Liver (tissue), 9 donors: ENCODE results near the gene HTR3A. TPM values are rescaled to one million over a fixed set of nuclear protein-coding genes. Genes with fewer than 3 reads are reported as not detected.

Source experiments
- DNase-seq: peaks from one replicate; pipeline ENCODE4 v3.0.0-alpha.2; 2017; ENCODE audit warnings: low spot score
- H3K27ac ChIP-seq, 2 donors: one replicate each; pipeline ENCODE4 v1.7.0; 2013; ENCODE audit warnings: inconsistent platforms in 2 of 2, low read length in 2 of 2, control low read depth in 1 of 2, low read depth in 1 of 2, mild to moderate bottlenecking in 1 of 2
- H3K27me3 ChIP-seq, 4 donors: one replicate each; pipeline versions ENCODE4 v1.6.1 to v1.7.0; 2013; ENCODE audit warnings: low read length in 3 of 4, inconsistent platforms in 1 of 4, mild to moderate bottlenecking in 1 of 4, moderate library complexity in 1 of 4; ENCODE audit not compliant: control insufficient read depth in 4 of 4, insufficient read depth in 4 of 4
- H3K36me3 ChIP-seq, 4 donors: one replicate each; pipeline versions ENCODE4 v1.6.1 to v1.7.0; 2013; ENCODE audit warnings: low read length in 3 of 4, mild to moderate bottlenecking in 3 of 4, low read depth in 1 of 4, moderate library complexity in 1 of 4; ENCODE audit not compliant: control insufficient read depth in 4 of 4, insufficient read depth in 3 of 4
- H3K4me1 ChIP-seq, 4 donors: one replicate each; pipeline versions ENCODE4 v1.6.1 to v1.7.0; 2013; ENCODE audit warnings: low read length in 3 of 4, mild to moderate bottlenecking in 3 of 4, moderate library complexity in 1 of 4; ENCODE audit not compliant: control insufficient read depth in 4 of 4, insufficient read depth in 4 of 4
- H3K4me3 ChIP-seq, 3 donors: one replicate each; pipeline versions ENCODE4 v1.6.1 to v1.7.0; 2013; ENCODE audit warnings: low read length in 3 of 3, control low read depth in 1 of 3, low read depth in 1 of 3, mild to moderate bottlenecking in 1 of 3
- H3K9ac ChIP-seq, 2 donors: one replicate each; pipeline ENCODE4 v1.7.0; 2013; ENCODE audit warnings: low read length in 2 of 2, mild to moderate bottlenecking in 2 of 2, moderate library complexity in 2 of 2, control low read depth in 1 of 2, low read depth in 1 of 2
- H3K9me3 ChIP-seq, 4 donors: one replicate each; pipeline versions ENCODE4 v1.6.1 to v1.7.0; 2013; ENCODE audit warnings: low read length in 3 of 4; ENCODE audit not compliant: control insufficient read depth in 4 of 4
- ATF3 ChIP-seq: IDR thresholded peaks from 2 replicates; pipeline ENCODE4 v1.6.1; 2016; ENCODE audit warnings: antibody characterized with exemption
- CTCF ChIP-seq: fragments of 150-350 bp; IDR thresholded peaks from 2 replicates; pipeline ENCODE4 v1.5.1; 2017; ENCODE audit warnings: improper control_type of control experiment, low read depth, low read length; ENCODE audit not compliant: missing input control
- EGR1 ChIP-seq, 2 donors: IDR thresholded peaks; 2 replicates each; pipeline ENCODE4 v1.6.1; 2016 to 2018; ENCODE audit warnings: antibody characterized with exemption in 2 of 2, low read depth in 2 of 2
- FOXA1 ChIP-seq: IDR thresholded peaks from 2 replicates; pipeline ENCODE4 v1.6.1; 2016; ENCODE audit warnings: antibody characterized with exemption
- FOXA2 ChIP-seq: IDR thresholded peaks from 2 replicates; pipeline ENCODE4 v1.6.1; 2016; ENCODE audit warnings: antibody characterized with exemption
- GABPA ChIP-seq, 2 donors: IDR thresholded peaks in 1 of 2; conservative IDR thresholded peaks in 1 of 2; 2 replicates each; pipeline ENCODE4 v1.6.1; 2016; ENCODE audit warnings: antibody characterized with exemption in 2 of 2, mild to moderate bottlenecking in 1 of 2, moderate library complexity in 1 of 2
- HNF4A ChIP-seq, 2 donors: conservative IDR thresholded peaks; 2 replicates each; pipeline ENCODE4 v1.6.1; 2016; ENCODE audit warnings: antibody characterized with exemption in 2 of 2, mild to moderate bottlenecking in 2 of 2
- HNF4G ChIP-seq: IDR thresholded peaks from 2 replicates; pipeline ENCODE4 v1.6.1; 2016; ENCODE audit warnings: antibody characterized with exemption
- JUND ChIP-seq, 2 donors: IDR thresholded peaks; 2 replicates each; pipeline ENCODE4 v1.6.1; 2016; ENCODE audit warnings: antibody characterized with exemption in 2 of 2
- MAX ChIP-seq: IDR thresholded peaks from 2 replicates; pipeline ENCODE4 v1.6.1; 2016; ENCODE audit warnings: antibody characterized with exemption
- NR2F2 ChIP-seq: IDR thresholded peaks from 2 replicates; pipeline ENCODE4 v1.6.1; 2016; ENCODE audit warnings: antibody characterized with exemption
- RAD21 ChIP-seq, 2 donors: IDR thresholded peaks; 2 replicates each; pipeline ENCODE4 v1.6.1; 2016; ENCODE audit warnings: antibody characterized with exemption in 2 of 2, mild to moderate bottlenecking in 2 of 2
- REST ChIP-seq: IDR thresholded peaks from 2 replicates; pipeline ENCODE4 v1.6.1; 2016; ENCODE audit warnings: antibody characterized with exemption, mild to moderate bottlenecking
- RXRA ChIP-seq, 2 donors: IDR thresholded peaks; 2 replicates each; pipeline ENCODE4 v1.6.1; 2017 to 2018; ENCODE audit warnings: antibody characterized with exemption in 2 of 2, mild to moderate bottlenecking in 1 of 2
- SP1 ChIP-seq: IDR thresholded peaks from 2 replicates; pipeline ENCODE4 v1.6.1; 2018; ENCODE audit warnings: antibody characterized with exemption, mild to moderate bottlenecking
- TAF1 ChIP-seq: conservative IDR thresholded peaks from 2 replicates; pipeline ENCODE4 v1.6.1; 2016; ENCODE audit warnings: antibody characterized with exemption, mild to moderate bottlenecking
- YY1 ChIP-seq: IDR thresholded peaks from 2 replicates; pipeline ENCODE4 v1.6.1; 2016; ENCODE audit warnings: antibody characterized with exemption, mild to moderate bottlenecking
- ZBTB33 ChIP-seq: IDR thresholded peaks from 2 replicates; pipeline ENCODE4 v1.6.1; 2016; ENCODE audit warnings: antibody characterized with exemption
- WGBS: extraction: QIAGEN DNeasy Blood & Tissue Kit; methylation state at CpG from one replicate; pipeline ENCODE4 v1.1.7; 2013; 5-methylcytosine and 5-hydroxymethylcytosine counted together
- polyA plus RNA-seq, 2 donors: library from polyadenylated mRNA; stranded (reverse) in 1 of 2; unstranded in 1 of 2; fragments of 200-250 nt in 1 of 2; fragments of >200 nt in 1 of 2; fragmentation: Nextera tagmentation in 1 of 2; extraction: Ambion mirVana in 1 of 2; gene quantifications; one replicate each; pipeline versions ENCODE4 v1.2.1 to v1.2.3, GENCODE V29; 2013 to 2015
- total RNA-seq, 2 donors: library from RNA; depleted of rRNA; stranded (reverse); fragments of >200 nt; gene quantifications; one replicate each; pipeline ENCODE4 v1.2.3, GENCODE V29; 2014
- donor health status: healthy.
- donor health status: healthy.
- donor health status: healthy.
- donor health status: healthy.
- donor health status: healthy.

HTR3A gene
- total and polyA plus RNA-seq, 4 donors = not detected

GRCh38 chr11:113971506-113972195, 3.3 kb upstream of the HTR3A start:
- TF ChIP-seq YY1 = no peak
- no peak for TF ChIP-seq RAD21 (IDR thresholded peaks at IDR 0.05)
- no peak for TF ChIP-seq EGR1 (IDR thresholded peaks at IDR 0.05; ENCODE audit: low read depth in 2 of 2)
- TF ChIP-seq FOXA1 = no peak
- no peak for TF ChIP-seq HNF4A (conservative IDR thresholded peaks at IDR 0.05)
- TF ChIP-seq RXRA (IDR thresholded peaks at IDR 0.05) = no peak
- TF ChIP-seq SP1 = no peak
- TF ChIP-seq MAX = no peak
- no peak for TF ChIP-seq REST
- no peak for TF ChIP-seq JUND (IDR thresholded peaks at IDR 0.05)
- TF ChIP-seq TAF1 = no peak
- TF ChIP-seq ATF3 = no peak
- TF ChIP-seq NR2F2 = no peak
- TF ChIP-seq CTCF = no peak
- TF ChIP-seq HNF4G = no peak
- TF ChIP-seq GABPA (IDR thresholded peaks at IDR 0.05 in 1 of 2, conservative IDR thresholded peaks at IDR 0.05 in 1 of 2) = no peak
- no peak for TF ChIP-seq FOXA2
- no peak for TF ChIP-seq ZBTB33
- 87% methylated on average over 15 of the region's 15 CpGs for WGBS
- H3K4me1 ChIP-seq = no peaks in the 10 kb centered on the region

More at GRCh38 chr11:113971506-113972195, 3.3 kb upstream of the HTR3A start:
- no peak for DNase-seq
- Histone ChIP-seq H3K9me3 (no peaks in the 10 kb centered on the region), H3K4me3 (no peak overlapping the region), H3K27me3 (no peaks in the 10 kb centered on the region), H3K9ac (no peak overlapping the region), H3K36me3 (no peaks in the 10 kb centered on the region), H3K27ac (no peak overlapping the region)
